GM21619 (cell line): ENCODE measurements around the gene CEACAM3.

Experiments
- ATAC-seq: cut with Tn5 transposase; IDR thresholded peaks from one replicate; pipeline ENCODE4 v1.9.1; 2021; ENCODE audit not compliant: unreplicated experiment

The CEACAM3 gene

DNA sequence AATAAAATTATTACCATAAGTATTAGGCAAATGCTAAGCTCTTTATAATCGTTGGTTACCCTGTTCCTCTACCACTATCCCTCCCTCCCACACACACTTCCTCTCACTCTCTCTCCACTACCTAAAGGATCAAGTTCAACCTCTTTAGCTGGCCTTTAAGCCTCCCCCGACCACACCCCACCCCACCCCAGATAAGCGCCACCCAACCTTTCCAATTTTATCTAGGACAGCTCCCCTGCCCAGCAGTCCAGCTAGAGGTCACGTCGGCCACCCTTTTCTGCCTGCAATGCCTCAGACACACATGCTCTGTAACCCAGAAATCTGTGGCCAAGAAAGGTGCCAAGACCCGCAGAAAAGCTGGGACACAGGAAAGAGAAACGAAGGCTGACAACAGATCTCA, 47.0 kb downstream of the CEACAM3 start:
- no peak for ATAC-seq

DNA sequence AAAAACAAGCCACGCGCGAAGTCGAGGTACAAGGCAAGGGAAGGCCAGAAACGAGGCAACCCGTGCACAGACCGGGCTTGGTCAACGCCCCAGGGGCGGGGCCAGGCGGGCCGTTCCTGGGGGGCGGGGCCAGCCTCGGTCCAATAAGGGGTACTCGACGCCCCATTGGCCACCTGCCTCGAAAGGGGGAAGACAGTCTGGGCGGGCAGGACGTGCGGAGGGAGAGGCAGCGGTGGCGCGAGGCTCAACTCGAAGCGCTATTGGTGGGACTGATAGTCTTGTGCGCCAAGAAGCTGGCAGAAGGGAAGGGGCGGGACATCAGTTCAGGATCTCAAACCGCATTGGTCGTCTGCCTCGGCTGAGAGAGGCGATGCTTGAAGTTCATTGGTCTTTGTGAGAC, 48.2 kb downstream of the CEACAM3 start, which contains the start of gene LYPD4:
LYPD4 (minus strand) TSS at position 83 of the 400 bp plus-strand sequence. CDS start 5,398 bp downstream, outside the sequence.
- ATAC-seq = no peak

DNA sequence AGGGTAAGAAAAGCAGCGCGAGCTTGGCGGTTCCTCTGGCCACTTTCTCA, 48.4 kb downstream of the CEACAM3 start, which contains the start of gene DMRTC2:
DMRTC2 (plus strand) TSS at position 42 of the 50 bp plus-strand sequence. CDS start 2,387 bp downstream, outside the sequence.
- no peak for ATAC-seq

DNA sequence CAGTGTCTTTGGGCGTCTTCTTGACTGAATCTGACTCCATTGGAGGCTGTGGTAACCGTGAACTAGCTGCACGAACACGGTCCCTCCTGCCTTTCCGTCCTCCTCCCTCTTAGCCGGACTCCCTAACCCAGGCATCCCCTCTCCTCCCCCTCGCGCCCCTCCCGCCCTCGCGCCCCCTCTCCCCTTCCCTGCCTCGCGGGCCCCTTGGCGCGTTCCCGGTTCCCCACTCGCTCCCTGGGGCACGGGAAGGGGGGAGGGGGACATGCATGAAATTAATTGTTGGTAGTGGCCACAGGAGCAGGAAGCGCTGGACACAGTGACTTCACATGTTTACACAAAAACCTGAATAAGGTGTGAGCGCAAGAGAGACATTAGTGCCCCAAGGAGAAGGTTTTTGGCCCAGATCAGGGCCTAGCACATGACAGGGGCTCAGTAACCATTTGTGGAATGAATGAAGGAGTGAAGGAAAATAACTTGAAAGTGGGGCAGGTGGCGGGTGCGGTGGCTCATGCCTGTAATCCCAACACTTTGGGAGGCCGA, 48.7 kb downstream of the CEACAM3 start:
- ATAC-seq = no peak

DNA sequence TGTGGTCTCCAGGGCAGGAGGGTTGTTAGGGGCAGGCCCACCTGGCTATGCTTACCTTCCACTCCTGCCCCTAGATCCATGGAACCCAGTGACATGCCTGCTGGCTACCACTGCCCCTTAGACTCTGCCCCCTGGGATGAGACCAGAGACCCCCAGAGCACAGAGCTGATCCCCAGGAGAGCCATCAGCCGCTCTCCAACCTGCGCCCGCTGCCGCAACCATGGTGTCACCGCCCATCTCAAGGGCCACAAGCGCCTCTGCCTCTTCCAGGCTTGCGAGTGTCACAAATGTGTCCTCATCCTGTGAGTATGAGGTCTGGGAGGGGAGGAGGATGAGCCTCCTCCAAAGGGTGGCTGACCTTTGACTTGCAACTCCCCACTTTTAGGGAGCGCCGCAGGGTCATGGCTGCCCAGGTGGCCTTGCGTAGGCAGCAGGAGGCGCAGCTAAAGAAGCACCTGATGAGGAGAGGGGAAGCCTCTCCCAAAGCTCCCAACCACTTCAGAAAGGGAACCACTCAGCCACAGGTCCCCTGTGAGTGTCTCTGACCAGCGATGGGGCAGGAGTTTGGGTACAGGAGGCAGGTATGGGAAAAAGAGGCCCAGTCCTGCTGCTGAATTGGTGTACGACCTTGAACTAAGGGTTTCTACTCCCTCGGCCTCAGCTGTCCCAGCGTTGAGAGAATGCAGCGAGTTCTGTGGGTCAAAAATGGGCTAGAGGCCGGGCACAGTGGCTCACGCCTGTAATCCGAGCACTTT, 51.1 kb downstream of the CEACAM3 start:
- no peak for ATAC-seq

DNA sequence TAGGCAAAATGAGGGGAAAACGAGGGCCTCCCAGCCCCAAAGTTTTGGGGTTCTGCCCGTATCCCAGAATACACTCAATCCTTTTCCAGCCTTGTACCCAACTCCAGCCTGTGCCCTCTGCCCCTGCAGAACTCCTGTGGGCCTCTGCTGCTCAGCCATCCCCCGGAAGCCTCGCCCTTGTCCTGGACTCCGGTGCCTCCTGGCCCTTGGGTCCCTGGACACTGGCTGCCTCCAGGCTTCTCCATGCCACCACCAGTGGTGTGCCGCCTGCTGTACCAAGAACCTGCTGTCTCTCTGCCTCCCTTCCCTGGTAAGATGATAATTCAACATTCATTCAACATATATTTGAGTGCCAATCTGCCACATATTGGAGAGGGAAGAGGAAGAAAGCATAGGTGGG, 52.3 kb downstream of the CEACAM3 start:
- ATAC-seq = no peak

DNA sequence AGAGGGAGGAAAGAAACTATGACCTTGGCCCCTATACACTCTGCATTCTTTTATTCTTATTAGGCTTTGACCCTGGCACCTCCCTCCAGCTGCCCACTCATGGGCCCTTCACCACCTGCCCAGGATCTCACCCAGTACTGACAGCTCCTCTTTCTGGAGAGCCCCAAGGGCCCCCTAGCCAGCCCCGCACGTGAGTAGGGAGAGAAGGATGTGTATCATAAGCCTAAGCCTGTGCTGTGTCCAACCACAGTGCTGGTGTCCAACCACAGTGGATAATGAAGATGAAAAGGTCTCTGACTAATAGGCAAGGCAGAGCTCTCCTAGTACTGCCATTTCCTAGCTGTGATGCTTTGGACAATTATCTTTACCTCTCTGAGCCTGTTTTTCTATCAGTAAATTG, 52.7 kb downstream of the CEACAM3 start:
- ATAC-seq = no peak

DNA sequence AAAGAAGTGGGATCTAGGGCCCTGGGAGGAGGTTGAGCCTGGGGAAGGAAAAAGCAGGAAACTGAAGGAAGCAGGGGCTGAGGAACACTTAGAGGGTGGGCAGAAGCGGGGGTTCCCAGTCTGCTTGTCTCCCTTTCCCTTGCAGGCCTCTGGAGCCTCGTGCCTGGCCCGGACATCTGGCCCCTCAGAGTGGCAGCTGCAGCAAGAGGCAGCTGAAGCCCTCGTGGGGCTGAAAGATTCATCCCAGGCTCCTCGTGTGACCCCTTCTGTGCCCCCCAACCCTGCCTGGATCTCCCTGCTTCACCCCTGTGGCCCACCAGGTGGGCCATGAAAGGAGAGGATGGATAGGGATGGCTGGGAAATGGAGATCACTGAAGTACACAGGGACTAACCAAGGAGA, 54.0 kb downstream of the CEACAM3 start:
- ATAC-seq = no peak

DNA sequence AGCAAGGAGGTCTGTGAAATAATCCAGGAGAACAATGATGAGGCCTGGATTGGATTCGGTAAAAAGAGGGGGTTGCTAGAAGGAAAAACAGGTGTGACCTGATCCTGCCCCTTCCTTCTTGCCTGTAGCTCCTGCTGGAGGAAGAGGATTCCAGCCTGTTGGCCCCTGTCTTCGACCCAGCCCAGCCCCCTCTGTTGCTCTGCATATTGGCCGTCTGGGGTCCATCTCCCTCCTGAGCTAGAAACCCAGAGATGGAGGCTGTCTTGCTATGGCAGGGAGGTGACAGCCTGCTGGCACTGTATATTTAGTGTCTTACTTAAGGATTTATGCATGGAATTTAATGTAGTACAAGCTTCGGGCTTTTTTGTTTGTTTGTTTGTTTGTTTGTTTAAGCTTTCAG, 55.1 kb downstream of the CEACAM3 start:
- ATAC-seq = no peak

DNA sequence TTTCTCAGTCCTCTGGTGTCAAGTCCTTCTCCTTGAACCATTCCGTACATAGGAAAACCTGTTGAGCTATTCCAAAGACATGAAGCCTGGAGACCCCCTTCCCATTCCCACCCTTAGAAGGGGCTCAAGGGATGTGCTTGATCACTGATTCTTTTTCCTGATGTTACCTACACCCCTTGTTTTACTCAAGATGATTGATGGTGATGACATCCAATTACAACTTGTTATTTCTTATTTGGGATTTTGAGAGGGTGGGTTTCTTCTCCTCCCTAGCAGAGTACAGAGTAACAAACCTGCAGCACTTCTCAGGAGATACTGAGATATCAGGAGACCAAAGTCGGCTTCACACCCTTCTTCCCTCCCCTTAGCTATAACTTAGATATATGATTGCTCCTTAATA, 57.0 kb downstream of the CEACAM3 start:
- ATAC-seq = no peak

DNA sequence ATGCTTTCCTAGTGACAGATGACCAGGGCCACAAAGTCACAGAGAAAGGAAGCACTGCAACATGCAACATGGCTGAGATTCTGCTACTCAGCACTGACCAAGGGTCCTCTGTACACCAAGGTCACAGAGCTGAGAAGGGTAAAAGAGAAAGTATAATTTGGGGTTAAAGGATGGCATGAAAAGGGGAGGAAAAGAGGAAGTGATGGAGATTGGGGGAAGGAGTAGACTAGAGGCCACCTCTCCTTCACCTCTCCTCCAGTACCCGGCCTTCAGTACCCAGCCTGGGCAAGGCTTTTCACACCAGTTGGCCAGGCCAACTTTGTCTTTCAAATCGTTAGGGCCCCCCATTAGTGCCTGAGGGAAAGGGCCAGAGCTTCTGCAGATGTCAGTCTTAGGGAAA, 57.4 kb downstream of the CEACAM3 start:
- ATAC-seq = no peak

DNA sequence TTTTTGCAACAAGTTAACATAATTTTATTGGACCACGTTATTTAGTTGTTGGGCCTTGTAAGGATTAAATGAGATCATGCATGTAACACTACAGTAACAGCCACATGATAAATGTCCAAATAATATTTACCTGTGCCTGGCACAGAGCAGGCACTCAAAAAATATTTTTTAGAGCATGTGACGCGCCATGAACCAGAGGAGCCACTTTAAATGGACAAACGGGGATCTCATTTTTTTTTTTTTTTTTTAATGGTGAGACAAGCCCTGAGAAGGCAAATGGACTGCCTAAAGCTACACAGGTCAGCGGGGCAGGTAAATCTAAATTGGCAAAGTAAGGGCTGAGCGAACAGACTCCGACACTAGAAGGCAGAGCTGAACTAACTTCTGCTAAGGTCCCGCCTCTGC, 62.8 kb downstream of the CEACAM3 start:
- ATAC-seq = no peak

DNA sequence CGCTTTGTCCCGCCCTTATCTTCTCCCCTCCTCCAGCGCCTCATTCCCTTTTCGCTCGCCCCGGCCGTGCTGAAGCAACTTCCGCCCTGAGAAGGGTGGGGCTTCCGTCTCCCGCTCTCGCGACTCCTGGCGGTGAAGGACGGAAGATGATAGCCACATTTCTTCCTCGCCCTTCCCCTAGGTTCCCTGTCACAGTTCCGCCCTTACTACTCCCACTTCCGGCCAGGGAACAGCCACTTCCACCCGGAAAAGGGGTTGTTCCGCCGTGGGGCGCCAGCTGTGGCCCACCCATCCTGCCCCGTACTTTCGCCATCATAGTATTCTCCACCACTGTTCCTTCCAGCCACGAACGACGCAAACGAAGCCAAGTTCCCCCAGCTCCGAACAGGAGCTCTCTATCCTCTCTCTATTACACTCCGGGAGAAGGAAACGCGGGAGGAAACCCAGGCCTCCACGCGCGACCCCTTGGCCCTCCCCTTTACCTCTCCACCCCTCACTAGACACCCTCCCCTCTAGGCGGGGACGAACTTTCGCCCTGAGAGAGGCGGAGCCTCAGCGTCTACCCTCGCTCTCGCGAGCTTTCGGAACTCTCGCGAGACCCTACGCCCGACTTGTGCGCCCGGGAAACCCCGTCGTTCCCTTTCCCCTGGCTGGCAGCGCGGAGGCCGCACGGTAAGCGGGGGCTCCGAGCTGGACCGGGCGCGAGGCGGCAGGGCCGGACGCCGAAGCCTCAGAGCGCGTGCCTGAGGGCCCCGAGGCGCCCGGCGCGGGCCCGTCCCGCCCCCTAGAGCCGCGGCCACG, 63.4 kb downstream of the CEACAM3 start, which contains the start of gene RPS19:
RPS19 (plus strand) TSS at position 638 of the 801 bp plus-strand sequence. CDS start 520 bp downstream, outside the sequence.
- ATAC-seq = peak; percentile 74

DNA sequence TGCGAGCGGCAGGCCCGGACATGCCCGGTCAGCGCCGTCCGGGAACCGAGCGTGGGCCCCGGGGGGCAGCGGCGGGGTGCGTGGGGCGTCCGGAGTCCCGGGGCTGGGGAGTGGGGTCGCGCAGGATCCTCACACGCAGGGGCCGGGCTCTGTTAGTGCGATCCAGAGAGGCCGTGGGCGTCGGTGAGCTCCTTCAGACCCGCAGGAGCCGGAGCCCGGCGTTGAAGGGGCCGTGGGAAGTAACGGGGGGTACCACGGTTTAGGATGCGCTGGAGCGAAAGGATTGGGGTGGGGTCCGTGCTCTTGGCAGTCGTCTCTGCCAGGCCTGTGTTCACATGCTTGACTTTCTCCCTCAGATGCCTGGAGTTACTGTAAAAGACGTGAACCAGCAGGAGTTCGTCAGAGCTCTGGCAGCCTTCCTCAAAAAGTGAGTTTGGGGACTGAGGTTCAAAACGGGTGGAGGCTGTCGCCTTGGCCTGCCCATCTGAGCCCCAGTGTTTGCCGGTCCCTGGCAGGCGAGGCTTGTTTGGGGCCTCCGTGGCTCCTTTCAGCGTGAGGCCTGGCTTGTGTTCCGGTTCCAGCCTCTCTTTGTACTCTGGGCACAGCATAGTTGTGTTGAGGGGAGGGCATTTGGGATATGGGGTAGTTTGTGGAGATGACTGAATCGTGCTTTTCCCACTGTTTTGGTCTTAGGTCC, 64.2 kb downstream of the CEACAM3 start:
- peak; percentile 1 for ATAC-seq
